Dedifferentiated amniotic fluid mesenchymal stem cell (primary cell): ENCODE data around the gene SPPL2C.

Source experiments
- DNase-seq: peaks from one replicate; pipeline ENCODE4 v3.0.0-alpha.2; 2016; ENCODE audit errors: extremely low spot score

SPPL2C gene

GRCh38 chr17:45833920-45834319 is 10.8 kb upstream of the SPPL2C start:
- no peak for DNase-seq

DNA sequence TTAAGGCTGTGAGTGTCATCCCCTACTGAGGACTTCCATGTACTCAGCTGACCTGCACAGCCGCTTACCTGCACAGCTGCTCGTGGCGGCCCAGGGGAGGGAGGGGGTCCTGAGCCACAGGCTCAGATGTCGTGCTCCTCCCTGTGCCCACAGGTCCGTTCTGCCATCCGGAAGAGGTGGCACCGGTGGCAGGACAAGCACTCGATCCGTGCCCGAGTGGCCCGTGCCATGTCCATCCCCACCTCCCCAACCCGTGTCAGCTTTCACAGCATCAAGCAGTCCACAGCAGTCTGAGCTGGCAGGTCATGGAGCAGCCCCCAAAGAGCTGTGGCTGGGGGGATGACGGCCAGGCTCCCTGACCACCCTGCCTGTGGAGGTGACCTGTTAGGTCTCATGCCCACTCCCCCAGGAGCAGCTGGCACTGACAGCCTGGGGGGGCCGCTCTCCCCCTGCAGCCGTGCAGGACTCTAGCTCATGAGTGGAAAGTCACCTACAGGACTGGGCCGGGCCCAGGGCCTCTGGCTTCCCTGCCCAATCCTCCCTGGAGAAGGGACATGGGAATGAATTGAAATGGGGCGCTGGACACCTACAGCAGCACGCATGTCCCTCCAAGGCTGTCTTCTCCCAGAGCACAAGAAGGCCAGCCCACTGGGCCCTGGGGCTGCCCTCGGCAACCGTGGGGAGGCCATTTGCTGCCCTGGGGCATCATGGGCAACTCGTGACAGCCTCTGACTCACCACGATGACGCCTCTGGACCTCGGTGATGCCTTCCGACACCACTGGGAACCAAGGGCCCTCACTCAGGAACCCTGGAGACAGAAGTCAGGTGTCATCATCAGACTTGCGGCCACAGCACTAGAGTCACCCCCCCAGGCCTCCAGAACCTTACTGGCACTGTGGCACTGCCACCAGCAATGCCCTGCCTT is 9.9 kb upstream of the SPPL2C start:
- no peak for DNase-seq

- no peak for DNase-seq
These were observed 9.2 kb upstream of the SPPL2C start for GRCh38 chr17:45835481-45835880.

- no peak for DNase-seq
These were observed 8.3 kb upstream of the SPPL2C start for GRCh38 chr17:45836047-45837044.

DNA sequence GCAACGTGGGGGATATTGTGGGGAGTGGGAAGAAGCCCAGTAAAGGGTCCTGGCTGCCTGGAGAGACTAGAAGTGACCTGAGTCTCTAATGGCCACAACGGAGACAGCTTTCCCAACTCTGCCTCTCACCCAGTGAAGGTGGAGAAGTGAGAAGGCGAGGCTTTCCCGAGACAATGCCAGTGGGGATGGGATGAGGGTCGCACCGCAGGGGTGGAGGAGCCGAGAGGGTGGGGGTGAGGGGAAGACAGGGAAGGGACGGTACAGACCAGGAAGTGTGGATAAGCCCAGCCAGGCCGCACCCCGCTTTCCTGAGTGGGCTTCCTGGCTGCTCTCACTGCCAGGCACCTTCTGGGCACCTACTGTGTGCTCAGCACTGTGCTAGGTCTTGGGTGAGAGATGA is 7.5 kb upstream of the SPPL2C start:
- DNase-seq: no peak

GRCh38 chr17:45837603-45838002 is 7.1 kb upstream of the SPPL2C start:
- DNase-seq: no peak

DNA sequence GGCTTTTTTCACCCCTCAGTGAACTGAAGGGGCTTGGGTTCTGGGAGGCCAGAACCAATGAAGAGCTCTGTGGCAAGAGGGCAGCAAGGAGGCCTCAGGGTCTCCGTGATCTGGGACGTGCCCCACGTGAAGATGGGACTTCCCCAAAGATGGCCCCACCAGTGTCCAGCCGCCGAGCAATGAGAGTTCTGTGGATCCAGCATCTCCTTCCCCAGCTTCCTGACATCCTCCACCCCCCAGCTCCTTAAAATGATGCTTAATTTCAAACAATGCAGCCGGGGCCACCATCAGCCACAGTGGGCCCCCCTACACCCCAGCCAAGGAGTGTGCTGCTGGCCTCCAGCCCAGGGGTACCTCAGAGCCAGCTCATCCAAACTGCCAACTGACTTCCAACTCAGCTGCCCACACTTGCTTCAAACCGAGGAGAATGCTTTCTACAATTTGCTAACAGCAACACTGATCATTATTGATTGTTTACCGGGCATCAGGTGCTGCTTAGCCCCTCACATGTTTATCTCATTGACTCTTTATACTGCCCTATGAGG is 5.9 kb upstream of the SPPL2C start:
- no peak for DNase-seq

DNA sequence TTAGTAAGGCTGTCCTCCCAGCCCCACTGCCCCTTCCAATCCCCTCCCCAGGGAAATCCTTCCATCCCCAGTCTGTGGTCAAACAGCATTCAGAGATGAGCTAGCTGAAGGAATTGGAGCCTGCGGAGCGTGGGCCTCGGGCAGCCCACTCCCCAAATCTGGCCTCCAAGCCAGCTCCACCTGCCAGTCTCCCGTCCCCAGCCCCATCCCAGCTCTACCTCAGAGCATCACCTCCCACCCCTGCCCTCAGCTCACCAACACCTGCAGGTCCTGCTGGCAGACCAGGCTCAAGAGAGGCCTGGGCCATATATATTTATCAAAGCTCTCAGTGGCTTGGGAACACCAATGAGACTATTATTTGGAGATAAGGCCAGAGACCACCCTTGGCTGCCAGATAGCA is 5.2 kb upstream of the SPPL2C start:
- no peak for DNase-seq

DNA sequence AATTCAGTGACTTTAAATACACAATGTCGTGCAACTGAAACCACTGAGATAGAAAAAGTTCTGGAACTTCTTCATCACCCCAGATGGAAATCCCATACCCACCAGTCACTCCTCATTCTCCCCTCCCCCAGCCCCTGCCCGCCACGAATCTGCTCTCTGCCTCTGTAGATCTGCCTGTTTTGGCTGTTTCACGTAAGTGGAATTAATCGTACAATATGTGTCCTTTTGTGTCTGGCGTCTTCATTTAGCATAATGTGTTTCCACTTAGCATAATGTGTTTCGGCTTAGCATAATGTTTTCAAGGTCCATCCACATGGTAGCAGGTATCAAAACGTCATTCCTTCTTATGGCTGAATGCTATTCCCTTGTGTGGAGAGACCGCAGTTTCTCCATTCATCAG is 3.5 kb upstream of the SPPL2C start:
- DNase-seq: no peak

GRCh38 chr17:45841883-45842525 is 2.7 kb upstream of the SPPL2C start:
- DNase-seq: no peak

DNA sequence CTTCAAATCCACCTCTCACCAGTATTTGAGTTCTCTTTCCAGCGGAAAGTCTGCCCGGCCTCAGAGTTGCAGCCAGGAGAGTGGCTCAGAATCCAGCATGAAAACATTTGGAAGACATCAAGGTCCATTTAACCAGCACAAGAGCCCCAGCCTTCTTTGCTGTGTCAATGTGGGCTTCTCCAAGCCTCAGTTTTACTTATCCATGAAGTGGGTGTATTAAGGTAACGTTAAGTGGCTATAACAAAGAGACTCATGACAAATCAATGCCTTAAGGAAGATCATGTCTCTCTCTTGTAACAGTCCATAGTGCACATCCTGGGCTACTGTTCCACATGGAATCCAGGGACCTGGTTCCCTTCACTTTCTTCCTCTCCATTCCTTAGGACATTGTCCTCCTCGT is 959 bp upstream of the SPPL2C start:
- no peak for DNase-seq

DNA sequence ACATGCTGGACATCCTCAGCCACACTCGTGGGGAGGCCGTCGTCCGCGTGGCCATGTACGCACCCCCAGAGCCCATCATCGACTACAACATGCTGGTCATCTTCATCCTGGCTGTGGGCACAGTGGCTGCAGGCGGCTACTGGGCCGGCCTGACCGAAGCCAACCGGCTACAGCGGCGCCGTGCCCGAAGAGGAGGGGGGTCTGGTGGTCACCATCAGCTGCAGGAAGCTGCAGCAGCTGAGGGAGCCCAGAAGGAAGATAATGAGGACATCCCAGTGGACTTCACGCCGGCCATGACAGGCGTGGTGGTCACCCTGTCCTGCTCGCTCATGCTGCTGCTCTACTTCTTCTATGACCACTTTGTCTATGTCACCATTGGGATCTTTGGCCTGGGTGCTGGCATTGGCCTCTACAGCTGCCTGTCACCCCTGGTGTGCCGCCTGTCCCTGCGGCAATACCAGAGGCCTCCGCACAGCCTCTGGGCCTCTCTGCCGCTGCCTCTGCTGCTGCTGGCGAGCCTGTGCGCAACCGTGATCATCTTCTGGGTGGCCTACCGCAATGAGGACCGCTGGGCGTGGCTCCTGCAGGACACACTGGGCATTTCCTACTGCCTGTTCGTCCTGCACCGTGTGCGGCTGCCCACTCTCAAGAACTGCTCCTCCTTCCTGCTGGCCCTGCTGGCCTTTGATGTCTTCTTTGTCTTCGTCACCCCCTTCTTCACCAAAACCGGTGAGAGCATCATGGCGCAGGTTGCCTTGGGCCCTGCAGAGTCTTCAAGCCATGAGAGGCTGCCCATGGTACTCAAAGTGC is 900 bp downstream of the SPPL2C start:
- no peak for DNase-seq

DNA sequence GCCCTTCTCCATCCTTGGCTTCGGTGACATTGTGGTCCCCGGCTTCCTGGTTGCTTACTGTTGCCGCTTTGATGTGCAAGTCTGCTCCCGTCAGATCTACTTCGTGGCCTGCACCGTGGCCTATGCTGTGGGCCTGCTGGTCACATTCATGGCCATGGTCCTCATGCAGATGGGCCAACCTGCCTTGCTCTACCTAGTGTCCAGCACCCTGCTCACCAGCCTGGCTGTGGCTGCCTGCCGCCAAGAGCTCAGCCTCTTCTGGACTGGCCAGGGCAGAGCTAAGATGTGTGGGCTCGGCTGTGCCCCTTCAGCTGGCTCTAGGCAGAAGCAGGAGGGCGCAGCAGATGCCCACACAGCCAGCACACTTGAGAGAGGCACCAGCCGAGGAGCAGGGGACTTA is 1.5 kb downstream of the SPPL2C start:
- no peak for DNase-seq

DNA sequence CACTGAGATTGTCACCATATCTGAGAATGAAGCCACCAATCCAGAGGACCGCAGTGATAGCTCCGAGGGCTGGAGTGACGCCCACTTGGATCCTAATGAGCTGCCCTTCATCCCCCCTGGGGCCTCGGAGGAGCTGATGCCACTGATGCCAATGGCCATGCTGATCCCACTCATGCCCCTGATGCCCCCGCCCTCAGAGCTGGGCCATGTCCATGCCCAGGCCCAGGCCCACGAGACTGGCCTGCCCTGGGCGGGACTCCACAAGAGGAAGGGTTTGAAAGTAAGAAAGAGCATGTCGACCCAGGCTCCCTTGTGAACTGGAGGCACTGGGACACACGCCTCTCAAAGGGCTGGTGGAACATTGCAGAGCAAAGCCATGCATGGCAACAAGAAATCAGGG is 2.0 kb downstream of the SPPL2C start:
- no peak for DNase-seq

DNA sequence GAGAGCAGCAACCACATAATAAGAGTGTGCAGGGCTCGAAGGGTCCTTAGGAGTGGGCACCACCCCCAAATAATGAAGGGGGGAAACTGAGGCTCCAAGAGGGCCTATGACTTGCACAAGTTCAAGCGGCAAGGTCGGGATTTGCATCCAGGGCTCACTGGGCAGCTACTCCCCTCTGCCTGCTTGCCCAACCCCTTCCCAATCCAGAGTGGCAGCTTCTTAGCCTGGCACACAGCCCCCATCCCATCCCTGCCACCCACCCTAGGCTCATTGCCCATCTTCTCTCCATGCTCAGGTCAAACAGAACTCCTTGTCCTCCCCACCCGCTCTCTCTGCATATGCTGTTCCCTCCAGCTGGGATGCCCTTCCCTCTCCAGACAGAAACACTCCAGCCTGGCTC is 2.4 kb downstream of the SPPL2C start:
- DNase-seq: no peak

DNA sequence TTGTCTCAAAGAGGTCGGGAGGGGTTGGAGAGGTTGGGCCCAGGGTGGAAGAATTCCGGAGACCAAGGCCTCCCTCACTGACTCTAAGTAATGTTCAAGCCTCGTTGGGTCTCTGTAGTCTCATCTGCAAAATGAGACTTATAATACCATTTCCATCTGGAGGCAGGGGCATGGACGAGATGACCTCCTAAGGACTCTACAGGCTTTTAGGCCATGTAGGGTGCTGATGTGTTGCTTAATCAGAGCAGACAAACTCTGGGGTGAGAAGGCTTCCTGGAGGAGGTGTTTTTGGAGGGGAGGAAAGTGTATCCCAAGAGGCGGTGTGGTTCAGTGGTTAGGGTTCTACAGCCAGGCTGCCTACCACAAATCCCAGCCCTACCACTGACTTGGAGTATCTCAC is 3.1 kb downstream of the SPPL2C start:
- no peak for DNase-seq

DNA sequence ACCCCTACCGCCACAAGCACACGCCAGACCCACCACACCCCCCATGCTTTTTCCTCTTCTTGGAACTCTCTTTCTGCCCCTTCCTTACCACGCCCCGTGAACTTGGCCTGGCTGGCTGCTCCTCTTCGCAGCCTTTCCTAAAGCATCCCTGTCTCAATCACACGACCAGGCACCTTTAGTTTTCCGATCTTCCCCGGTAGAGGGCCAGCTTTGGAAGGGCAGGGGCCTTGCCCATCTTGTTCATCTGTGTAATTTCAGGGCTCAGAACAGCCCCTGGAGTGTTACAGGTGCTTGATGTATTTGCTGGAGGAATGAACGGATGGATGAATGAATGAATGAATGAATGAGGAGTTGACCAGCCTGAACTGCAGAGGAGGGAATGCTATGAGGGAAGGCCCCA is 3.7 kb downstream of the SPPL2C start:
- DNase-seq: no peak

GRCh38 chr17:45848868-45849535 is 4.3 kb downstream of the SPPL2C start:
- no peak for DNase-seq

DNA sequence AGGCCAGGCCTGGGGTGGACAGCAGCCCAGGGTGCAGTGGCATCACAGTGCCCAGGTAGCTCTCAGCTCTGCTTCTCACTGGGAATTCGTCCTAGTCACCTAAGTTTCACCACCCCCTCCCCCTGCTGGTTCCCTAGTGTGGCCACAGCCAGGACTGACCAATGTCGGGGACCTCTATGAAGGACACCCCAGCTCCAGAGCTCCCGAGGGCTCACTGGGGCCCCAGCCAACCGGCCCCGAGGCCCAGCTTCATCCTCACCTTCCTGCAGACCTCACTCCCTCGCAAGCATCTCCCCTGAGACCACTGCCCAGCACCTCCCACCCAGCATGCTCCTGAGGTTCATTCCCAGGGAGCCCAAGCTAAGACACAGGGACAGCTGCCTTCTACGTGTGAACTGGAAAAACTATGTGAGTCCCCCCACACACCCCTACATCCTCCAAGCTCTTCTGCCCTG is 4.9 kb downstream of the SPPL2C start:
- no peak for DNase-seq

GRCh38 chr17:45850011-45850410 is 5.3 kb downstream of the SPPL2C start:
- DNase-seq: no peak
